HG03135 (cell line): Measurements from ENCODE around the gene ZKSCAN7.
"Not testable (repeated sequence)": the region's sequence is repeated elsewhere in the genome, so short reads cannot be mapped to it uniquely, and the experiment has no call there.

Source experiments
- ATAC-seq: cut with Tn5 transposase; IDR thresholded peaks from one replicate; pipeline ENCODE4 v1.9.1; 2021; ENCODE audit warnings: mild to moderate bottlenecking, moderate library complexity; ENCODE audit not compliant: unreplicated experiment

ZKSCAN7 gene

GRCh38 chr3:44554626-44555592 is at the start of gene ZKSCAN7:
Gene ZKSCAN7 (plus strand): TSS chr3:44555193. CDS start chr3:44557048, 1,855 bp downstream.
- no peak for ATAC-seq

DNA sequence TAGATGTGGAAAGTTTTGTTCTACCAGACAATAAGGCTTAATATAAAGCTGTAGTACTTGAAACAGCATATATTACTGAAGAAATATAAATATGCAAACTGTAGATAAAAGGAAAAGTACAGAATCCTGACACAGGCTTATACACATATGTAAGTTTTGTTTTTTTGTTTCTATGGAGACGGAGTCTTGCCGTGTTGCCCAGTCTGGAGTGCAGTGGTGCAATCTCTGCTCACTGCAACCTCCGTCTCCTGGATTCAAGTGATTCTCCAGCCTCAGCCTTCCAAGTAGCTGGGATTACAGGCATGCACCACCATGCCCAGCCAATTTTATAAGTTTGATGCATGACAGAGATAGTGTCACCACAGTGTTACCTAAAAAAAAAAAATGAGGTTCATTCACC is 48.4 kb upstream of the ZKSCAN7 start:
- ATAC-seq, result no peak

DNA sequence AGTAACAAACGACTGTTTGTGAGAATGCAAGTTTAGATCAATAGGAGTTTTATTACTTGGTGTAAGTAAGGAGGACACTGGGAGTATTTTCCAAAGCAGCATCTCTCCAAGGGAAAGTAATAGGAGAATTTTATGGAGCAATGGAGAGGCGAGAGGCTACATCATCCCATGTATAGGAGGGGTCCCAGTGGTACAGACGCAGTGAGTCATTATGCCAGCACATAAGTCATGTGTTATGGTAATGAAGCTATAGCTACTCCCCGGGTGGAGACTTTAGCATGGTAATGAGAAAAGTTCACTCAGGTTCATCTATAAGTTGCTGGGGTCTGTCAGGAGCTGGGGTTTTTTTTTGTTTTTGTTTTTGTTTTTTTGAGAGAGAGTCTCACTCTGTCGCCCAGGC is 48.0 kb upstream of the ZKSCAN7 start:
- no peak for ATAC-seq

GRCh38 chr3:44509393-44509921 is 45.5 kb upstream of the ZKSCAN7 start:
- peak; percentile 13 for ATAC-seq

DNA sequence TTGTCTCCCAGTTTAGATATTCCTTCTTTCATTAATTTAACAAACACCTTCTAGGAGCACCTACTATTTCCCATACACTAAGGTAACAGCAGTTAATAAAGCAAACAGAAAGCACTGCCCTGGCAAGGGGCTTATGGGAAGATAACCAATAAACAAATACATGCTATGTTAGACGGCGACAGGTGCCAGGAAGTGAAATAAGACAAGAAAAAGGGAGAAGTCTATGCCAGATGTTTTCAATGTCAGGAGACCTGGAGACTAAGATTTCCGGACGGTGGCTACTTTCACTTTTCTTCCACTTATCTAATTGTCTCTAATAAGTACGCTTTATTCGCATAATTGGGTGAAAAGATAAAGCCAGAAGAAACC is 45.0 kb upstream of the ZKSCAN7 start:
- peak; percentile 44 for ATAC-seq

DNA sequence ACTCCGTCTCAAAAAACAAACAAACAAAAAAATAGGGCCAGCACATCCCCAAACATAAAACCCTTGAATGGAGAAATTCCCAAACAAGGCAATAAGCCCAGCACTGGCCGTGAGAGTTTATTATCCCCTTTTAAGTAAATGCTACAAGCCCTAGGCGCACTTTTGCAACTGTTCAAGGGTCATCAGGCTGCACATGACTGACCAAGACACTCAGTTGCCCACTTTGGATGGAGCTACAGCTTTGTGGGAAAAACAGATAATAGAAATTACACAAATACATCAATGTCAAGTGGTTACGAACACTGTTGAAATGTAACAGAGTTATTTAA is 43.8 kb upstream of the ZKSCAN7 start:
- no peak for ATAC-seq

GRCh38 chr3:44513513-44513912 is 41.5 kb upstream of the ZKSCAN7 start:
- no peak for ATAC-seq

GRCh38 chr3:44516230-44516629 is 38.8 kb upstream of the ZKSCAN7 start:
- no peak for ATAC-seq

DNA sequence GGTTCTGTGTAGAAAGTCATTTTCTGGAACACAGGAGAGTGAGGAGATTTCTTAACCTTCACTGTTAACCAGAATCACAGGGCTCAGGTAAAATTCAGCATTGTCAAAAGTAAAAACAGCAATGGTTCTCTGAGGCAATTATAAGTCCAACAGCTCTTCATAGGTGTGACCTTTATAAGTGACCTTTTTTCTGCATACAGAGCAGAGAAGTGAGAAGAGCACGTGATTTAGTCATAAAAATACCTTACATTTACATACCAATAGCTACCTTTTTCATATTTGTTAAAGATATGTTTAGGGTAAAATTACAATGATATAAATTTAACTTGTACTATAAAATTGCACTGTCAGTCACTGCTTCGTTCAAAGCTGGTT is 36.2 kb upstream of the ZKSCAN7 start:
- ATAC-seq, result no peak

DNA sequence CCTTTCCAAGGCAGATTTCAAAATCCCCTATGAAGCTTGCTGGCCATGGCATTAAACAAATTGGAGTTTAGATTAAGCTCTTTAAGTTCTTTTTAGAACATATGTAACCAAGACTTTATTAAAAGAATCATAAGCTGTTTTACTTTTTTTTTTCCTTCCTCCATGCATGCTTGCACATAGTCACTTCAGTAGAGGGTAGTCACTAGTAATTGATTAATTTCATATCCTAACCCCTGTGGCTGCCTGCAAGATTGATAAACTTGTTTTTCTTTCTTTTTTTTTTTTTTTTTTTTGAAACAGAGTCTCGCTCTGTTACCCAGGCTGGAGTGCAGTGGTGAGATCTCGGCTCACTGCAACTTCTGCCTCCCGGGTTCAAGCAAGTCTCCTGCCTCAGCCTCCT is 33.3 kb upstream of the ZKSCAN7 start:
- no peak for ATAC-seq

- no peak for ATAC-seq
Measured at GRCh38 chr3:44522494-44522933, 32.5 kb upstream of the ZKSCAN7 start.

- no peak for ATAC-seq
Measured at GRCh38 chr3:44525060-44525459, 29.9 kb upstream of the ZKSCAN7 start.

GRCh38 chr3:44529927-44530326 is 25.1 kb upstream of the ZKSCAN7 start:
- ATAC-seq, result no peak

- ATAC-seq, result no peak
Measured at GRCh38 chr3:44530911-44531310, 24.1 kb upstream of the ZKSCAN7 start.

DNA sequence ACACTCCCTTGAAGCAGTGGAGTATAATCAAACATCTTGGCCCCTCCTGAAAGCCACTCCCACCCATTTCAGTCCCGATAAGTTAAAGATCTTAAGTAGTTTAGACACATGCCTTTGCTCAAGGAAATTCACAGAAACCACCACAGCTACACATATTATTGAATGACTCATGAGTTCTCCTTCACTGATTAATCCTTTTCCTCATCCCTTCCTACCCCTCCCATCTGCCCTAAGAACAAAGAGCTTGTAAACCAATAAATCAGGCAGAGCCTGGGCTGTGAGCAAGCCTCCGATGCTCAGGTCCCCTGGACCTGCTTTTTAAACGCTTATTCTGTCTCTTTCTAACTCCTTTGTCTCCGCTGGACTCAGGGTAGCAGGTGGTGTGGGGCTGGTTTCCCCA is 20.3 kb upstream of the ZKSCAN7 start:
- ATAC-seq, result not testable (repeated sequence)

DNA sequence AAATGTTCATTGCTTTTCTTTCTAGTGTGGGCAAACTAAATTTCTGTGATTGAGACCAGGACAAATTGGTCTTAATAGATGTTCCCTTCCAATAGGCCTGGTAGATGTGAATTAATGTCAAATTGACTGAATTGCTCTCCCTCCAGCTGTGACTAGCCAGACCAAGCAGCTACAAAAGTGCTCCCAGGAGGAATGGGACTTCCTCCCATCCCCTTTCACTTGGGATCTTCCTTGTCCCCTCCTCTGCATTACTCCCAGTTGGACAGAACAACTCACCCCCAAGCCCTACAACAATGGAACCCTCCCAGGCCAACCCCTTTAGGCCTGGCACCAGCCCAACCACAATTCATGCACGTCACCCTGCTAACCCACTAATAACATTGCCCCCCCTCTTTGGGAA is 19.6 kb upstream of the ZKSCAN7 start:
- ATAC-seq, result no peak

- not testable (repeated sequence) for ATAC-seq
Measured at GRCh38 chr3:44544811-44545210, 10.2 kb upstream of the ZKSCAN7 start.

- ATAC-seq, result no peak
Measured at GRCh38 chr3:44555723-44556122, 730 bp downstream of the ZKSCAN7 start.

DNA sequence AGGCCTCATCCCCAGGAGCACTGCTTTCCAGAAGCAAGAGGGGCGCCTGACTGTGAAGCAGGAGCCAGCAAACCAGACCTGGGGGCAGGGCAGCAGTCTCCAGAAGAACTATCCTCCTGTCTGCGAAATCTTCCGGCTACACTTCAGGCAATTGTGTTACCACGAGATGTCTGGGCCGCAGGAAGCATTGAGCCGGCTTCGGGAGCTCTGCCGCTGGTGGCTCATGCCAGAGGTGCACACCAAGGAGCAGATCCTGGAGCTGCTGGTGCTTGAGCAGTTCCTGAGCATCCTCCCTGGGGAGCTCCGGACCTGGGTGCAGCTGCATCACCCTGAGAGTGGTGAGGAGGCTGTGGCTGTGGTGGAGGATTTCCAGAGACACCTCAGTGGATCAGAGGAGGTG is 2.1 kb downstream of the ZKSCAN7 start:
- ATAC-seq, result no peak

DNA sequence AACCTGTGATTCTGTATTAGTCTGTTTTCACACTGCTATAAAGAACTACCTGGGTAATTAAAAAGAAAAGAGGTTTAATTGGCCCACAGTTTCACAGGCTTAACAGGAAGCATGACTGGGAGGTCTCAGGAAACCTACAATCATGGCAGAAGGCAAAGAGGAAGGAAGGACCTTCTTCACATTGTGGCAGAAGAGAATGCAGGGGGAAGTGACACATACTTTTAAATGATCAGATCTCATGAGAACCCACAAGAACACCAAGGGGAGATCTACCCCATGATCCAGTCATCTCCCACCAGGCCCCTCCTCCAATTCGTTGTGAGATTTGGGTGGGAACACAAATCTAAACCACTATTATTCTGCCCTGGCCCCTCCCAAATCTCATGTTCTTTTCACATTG is 6.1 kb downstream of the ZKSCAN7 start:
- no peak for ATAC-seq

DNA sequence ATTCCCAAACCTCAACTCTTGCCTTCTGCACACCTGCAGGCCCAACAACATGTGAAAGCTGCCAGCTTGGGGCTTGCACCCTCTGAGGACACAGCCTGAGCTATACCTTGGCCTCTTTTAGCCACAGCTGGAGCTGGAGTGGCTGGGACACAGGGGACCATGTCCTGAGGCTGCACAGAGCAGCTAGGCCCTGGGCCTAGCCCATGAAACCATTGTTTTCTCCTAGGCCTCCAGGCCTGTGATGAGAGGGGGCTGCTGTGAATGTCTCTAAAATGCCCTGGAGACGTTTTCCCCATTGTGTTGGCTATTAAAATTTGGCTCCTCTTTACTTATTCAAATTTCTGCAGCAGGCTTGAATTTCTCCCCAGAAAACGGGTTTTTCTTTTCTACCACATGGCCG is 7.2 kb downstream of the ZKSCAN7 start:
- no peak for ATAC-seq

DNA sequence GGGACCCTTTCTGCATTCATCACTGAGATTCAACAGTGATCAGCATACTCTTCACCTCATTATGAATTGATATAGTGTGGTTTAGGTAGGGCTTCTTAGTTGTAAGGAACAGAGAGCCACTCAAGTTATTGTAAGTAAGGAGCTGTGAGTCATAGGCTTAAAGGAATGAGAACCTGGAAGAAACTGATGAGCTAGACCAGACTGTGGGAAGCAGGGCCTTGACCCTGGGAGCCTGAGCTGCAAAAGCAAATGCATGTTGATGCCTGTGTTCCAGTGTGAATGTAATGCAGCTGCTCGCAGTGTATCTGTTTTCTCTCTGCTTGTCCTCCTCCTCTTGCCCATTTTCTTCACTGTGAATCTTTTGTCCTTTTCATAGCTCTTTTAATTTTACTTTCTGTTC is 13.6 kb downstream of the ZKSCAN7 start:
- ATAC-seq, result no peak

DNA sequence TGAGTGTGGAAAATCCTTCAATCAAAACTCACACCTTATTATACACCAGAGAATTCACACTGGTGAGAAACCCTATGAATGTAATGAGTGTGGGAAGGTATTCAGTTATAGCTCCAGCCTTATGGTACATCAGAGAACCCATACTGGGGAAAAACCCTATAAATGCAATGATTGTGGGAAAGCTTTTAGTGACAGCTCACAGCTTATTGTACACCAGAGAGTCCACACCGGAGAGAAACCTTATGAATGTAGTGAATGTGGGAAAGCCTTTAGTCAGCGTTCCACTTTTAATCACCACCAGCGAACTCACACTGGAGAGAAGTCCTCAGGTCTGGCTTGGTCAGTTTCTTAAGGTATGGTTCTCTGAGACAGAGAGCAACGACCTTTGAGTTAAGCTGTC is 16.0 kb downstream of the ZKSCAN7 start:
- ATAC-seq, result no peak
